Erythroblast (primary cell): Measurements from ENCODE around the gene ZNF761.

Experiments
- GATA1 ChIP-seq: IDR thresholded peaks from 2 replicates; pipeline ENCODE4 v1.6.1; 2011; ENCODE audit warnings: low read depth, mild to moderate bottlenecking, control low read depth, low read length, moderate library complexity
- POLR2A ChIP-seq: IDR thresholded peaks from 2 replicates; pipeline ENCODE4 v1.6.1; 2011; ENCODE audit warnings: mild to moderate bottlenecking, low read length

DNA sequence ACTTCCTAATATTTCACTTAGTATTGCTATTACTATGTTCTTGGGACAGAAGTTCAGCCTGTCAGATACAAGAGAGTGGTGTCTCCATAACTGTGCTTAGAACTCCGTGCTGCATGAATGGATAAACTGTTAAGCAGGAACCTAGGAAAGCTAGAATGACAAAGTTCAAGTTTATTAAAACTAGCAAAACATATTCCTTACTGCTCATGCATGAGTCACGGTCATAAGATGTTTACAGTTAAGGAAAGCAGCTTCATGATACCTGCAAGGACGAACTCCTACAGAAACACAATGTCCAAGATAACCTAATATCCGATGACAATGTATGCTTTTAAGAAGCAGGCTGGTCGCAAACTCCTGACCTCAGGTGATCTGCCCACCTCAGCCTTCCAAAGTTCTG, 42.9 kb upstream of the ZNF761 start:
- TF ChIP-seq POLR2A: no peak
- TF ChIP-seq GATA1: no peak
